ENCODE data around the gene PRSS33.

PRSS33 gene

GRCh38 chr16:2787406-2787805 is at the start of gene PRSS33:
PRSS33 (minus strand) TSS chr16:2787560; CDS start chr16:2786547, 1,013 bp downstream.
- no peak for DNase-seq

GRCh38 chr16:2836646-2837508 is 49.5 kb upstream of the PRSS33 start:
- no peak for DNase-seq

GRCh38 chr16:2835638-2836493 is 48.5 kb upstream of the PRSS33 start:
- peak; percentile 84 for DNase-seq

GRCh38 chr16:2834968-2835367 is 47.6 kb upstream of the PRSS33 start:
- DNase-seq: no peak

- DNase-seq: no peak
Measured at GRCh38 chr16:2833776-2834175, 46.4 kb upstream of the PRSS33 start.

GRCh38 chr16:2831203-2831602 is 43.8 kb upstream of the PRSS33 start:
- no peak for DNase-seq

- no peak for DNase-seq
Measured at GRCh38 chr16:2830355-2830695, 43.0 kb upstream of the PRSS33 start.

- DNase-seq: no peak
Measured at GRCh38 chr16:2829501-2830354, 42.4 kb upstream of the PRSS33 start, which contains the start of gene ZG16B. ZG16B (plus strand) TSS chr16:2830303; CDS start chr16:2830442, 139 bp downstream.

GRCh38 chr16:2828876-2829430 is 41.6 kb upstream of the PRSS33 start:
- no peak for DNase-seq

GRCh38 chr16:2828521-2828840 is 41.1 kb upstream of the PRSS33 start:
- no peak for DNase-seq

- DNase-seq: no peak
Measured at GRCh38 chr16:2827831-2828520, 40.6 kb upstream of the PRSS33 start.

GRCh38 chr16:2827374-2827791 is 40.0 kb upstream of the PRSS33 start:
- no peak for DNase-seq

- DNase-seq: no peak
Measured at GRCh38 chr16:2826591-2827373, 39.4 kb upstream of the PRSS33 start.

GRCh38 chr16:2825906-2826305 is 38.5 kb upstream of the PRSS33 start:
- DNase-seq: no peak

- DNase-seq: no peak
Measured at GRCh38 chr16:2825049-2825742, 37.8 kb upstream of the PRSS33 start.

GRCh38 chr16:2824626-2825025 is 37.3 kb upstream of the PRSS33 start:
- DNase-seq: no peak

- DNase-seq: no peak
Measured at GRCh38 chr16:2822496-2822895, 35.1 kb upstream of the PRSS33 start.

- no peak for DNase-seq
Measured at GRCh38 chr16:2822158-2822495, 34.8 kb upstream of the PRSS33 start.

GRCh38 chr16:2821487-2822157 is 34.3 kb upstream of the PRSS33 start:
- DNase-seq: no peak

- no peak for DNase-seq
Measured at GRCh38 chr16:2820836-2821486, 33.6 kb upstream of the PRSS33 start.
